ENCODE data around the gene RBM42. TPM values are rescaled to one million over a fixed set of nuclear protein-coding genes. Genes with fewer than 3 reads are reported as not detected.

RBM42 gene
- polyA plus RNA-seq, 1 donor, result 56.9 TPM

DNA sequence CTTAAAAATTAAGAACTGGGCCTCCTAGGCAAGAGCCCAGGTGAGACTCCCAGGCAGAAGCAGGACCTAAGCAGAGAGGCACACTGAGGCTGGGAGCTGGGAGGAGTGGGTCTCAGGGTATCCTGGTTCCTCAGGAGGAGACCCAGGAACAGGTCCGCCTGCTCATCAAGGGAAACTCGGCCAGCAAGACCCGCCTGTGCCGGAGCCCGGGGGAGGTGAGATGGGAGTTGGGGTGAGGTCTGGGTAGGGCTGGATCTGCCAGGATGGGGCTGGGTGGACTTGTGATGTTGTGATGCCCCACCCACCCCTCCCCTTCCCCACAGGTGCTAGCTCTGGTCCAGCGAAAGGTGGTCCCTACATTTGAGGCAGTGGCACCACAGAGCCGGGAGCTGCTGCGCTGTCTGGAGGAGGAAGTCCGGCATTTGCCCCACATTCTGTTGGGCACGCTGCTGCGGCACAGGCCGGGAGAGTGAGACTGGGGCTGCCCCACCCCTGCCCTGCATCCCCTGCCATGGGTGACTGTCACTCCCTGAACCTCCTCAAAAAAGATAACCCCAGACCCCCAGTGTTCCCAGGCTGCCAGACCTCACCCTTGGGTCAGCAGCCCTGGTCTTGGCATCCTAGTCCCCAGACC is 9.4 kb upstream of the RBM42 start:
- peaks cover 31% of the 10 kb centered on the region for H3K36me3 ChIP-seq (ENCODE audit: control insufficient read depth, insufficient read depth, low read length)
- no CpG with 5 or more reads among the region's 12 CpGs for WGBS (ENCODE audit: insufficient coverage, low lambda C conversion rate)
- H3K27ac ChIP-seq (ENCODE audit: low read length), result no peak overlapping the region
- DNase-seq, result no peak
- no peaks in the 10 kb centered on the region for H3K4me1 ChIP-seq (ENCODE audit: control insufficient read depth, insufficient read depth, low read length)
- H3K27me3 ChIP-seq (ENCODE audit: control insufficient read depth, insufficient read depth, low read length), result no peaks in the 10 kb centered on the region
- H3K4me3 ChIP-seq (ENCODE audit: low read length), result no peak overlapping the region
- no peaks in the 10 kb centered on the region for H3K9me3 ChIP-seq (ENCODE audit: control insufficient read depth, low read depth, low read length)

DNA sequence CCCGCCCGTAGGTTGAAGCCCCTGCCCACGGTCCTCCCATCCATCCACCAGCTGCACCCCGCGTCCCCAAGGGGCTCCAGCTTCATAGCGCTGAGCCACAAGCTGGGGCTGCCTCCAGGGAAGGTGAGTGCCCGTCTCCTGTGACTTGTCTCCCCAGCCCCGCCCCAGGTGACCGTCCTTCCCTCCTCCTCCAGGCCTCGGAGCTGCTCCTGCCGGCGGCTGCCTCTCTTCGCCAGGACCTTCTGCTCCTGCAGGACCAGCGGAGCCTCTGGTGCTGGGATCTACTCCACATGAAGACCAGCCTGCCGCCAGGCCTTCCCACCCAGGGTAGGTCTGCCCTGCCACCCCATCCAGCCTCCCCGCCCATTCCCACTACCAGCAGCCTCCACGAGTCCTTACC is 8.8 kb upstream of the RBM42 start:
- Histone ChIP-seq H3K27ac (ENCODE audit: low read length) (no peak overlapping the region), H3K4me1 (ENCODE audit: control insufficient read depth, insufficient read depth, low read length) (no peaks in the 10 kb centered on the region), H3K4me3 (ENCODE audit: low read length) (no peak overlapping the region), H3K36me3 (ENCODE audit: control insufficient read depth, insufficient read depth, low read length) (peaks cover 31% of the 10 kb centered on the region), H3K9me3 (ENCODE audit: control insufficient read depth, low read depth, low read length) (no peaks in the 10 kb centered on the region), H3K27me3 (ENCODE audit: control insufficient read depth, insufficient read depth, low read length) (no peaks in the 10 kb centered on the region)
- no peak for DNase-seq
- no CpG with 5 or more reads among the region's 17 CpGs for WGBS (ENCODE audit: insufficient coverage, low lambda C conversion rate)

DNA sequence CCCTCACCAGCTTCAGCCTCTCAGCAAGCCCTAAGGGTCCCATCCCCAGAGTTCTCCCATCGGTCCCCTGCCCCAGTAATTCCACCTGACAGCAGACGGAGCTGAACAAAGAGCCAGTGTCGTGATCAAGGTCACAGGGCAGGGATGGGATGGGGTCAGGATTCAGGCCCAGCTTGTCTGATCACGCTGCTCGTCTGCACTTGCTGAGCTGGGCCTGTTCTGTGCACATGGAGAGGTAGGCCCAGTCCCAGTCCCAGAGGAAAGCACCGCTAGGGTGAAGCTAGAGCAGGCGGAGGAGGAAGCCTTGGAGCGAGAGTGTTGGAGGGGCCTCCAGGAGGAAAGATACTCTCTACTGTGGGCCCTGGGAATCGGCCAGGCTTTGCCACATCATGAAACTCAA is 7.1 kb upstream of the RBM42 start:
- Histone ChIP-seq H3K9me3 (ENCODE audit: control insufficient read depth, low read depth, low read length) (no peaks in the 10 kb centered on the region), H3K36me3 (ENCODE audit: control insufficient read depth, insufficient read depth, low read length) (peaks cover 24% of the 10 kb centered on the region), H3K4me3 (ENCODE audit: low read length) (no peak overlapping the region), H3K4me1 (ENCODE audit: control insufficient read depth, insufficient read depth, low read length) (no peaks in the 10 kb centered on the region), H3K27ac (ENCODE audit: low read length) (no peak overlapping the region), H3K27me3 (ENCODE audit: control insufficient read depth, insufficient read depth, low read length) (no peaks in the 10 kb centered on the region)
- WGBS (ENCODE audit: insufficient coverage, low lambda C conversion rate), result no CpG with 5 or more reads among the region's 9 CpGs
- no peak for DNase-seq

DNA sequence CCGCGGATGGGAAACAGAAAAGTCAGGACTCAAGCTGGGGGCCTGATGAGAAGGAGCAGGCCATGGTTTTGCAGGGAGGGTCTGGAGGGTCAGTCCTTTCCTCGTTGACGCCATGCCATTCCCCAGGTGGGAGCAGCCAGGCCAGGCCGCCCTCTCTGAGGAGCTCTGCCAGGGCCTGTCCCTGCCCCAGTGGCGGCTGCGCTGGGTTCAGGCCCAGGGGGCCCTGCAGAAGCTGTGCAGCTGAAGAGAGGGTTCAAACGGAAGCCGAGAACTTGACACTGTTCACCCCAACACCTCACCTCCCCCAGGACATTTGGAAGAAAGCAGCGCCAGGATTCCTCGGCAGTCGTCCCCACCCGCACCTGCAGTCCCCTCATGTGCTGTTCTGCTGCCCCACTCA is 6.1 kb upstream of the RBM42 start:
- peaks cover 18% of the 10 kb centered on the region for H3K36me3 ChIP-seq (ENCODE audit: control insufficient read depth, insufficient read depth, low read length)
- no peaks in the 10 kb centered on the region for H3K4me1 ChIP-seq (ENCODE audit: control insufficient read depth, insufficient read depth, low read length)
- H3K27me3 ChIP-seq (ENCODE audit: control insufficient read depth, insufficient read depth, low read length), result no peaks in the 10 kb centered on the region
- no peak for DNase-seq
- no peak overlapping the region for H3K4me3 ChIP-seq (ENCODE audit: low read length)
- WGBS (ENCODE audit: insufficient coverage, low lambda C conversion rate), result no CpG with 5 or more reads among the region's 13 CpGs
- H3K9me3 ChIP-seq (ENCODE audit: control insufficient read depth, low read depth, low read length), result no peaks in the 10 kb centered on the region
- no peak overlapping the region for H3K27ac ChIP-seq (ENCODE audit: low read length)

DNA sequence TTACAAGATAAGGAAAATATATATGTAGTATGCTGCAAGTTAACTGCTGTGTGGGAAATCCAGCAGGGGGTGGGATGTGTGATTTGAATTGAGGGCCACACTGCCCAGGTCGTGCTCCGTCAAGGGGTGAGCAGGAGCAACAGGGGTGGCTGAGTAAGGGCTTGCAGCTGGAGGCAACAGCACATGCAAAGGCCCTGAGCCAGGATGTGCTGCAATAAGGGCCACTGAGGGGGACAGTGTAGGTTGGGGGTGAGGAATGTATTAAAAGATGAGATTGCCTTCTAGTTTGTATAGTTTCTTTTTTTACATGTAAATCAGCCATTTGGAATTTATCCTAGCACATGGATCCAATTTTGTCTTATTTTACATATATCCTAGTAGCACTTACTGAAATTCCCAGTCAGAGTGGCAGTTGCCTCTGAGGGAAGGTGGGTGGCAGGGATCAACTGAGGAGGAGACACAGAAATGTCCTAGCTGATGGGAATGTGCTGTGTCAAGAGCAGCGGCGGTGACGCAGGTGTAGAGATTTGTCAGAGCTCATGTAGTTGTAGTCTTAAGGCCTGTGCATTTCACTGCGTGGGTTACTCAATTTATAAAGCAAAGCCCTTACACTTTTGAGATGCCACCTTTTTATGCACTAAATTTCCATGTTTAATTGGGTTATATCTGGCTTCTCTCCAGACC is 5.4 kb upstream of the RBM42 start:
- Histone ChIP-seq H3K27me3 (ENCODE audit: control insufficient read depth, insufficient read depth, low read length) (no peaks in the 10 kb centered on the region), H3K9me3 (ENCODE audit: control insufficient read depth, low read depth, low read length) (no peaks in the 10 kb centered on the region), H3K4me3 (ENCODE audit: low read length) (no peak overlapping the region), H3K36me3 (ENCODE audit: control insufficient read depth, insufficient read depth, low read length) (peaks cover 13% of the 10 kb centered on the region), H3K4me1 (ENCODE audit: control insufficient read depth, insufficient read depth, low read length) (no peaks in the 10 kb centered on the region), H3K27ac (ENCODE audit: low read length) (no peak overlapping the region)
- WGBS (ENCODE audit: insufficient coverage, low lambda C conversion rate), result no CpG with 5 or more reads among the region's 6 CpGs
- no peak for DNase-seq

DNA sequence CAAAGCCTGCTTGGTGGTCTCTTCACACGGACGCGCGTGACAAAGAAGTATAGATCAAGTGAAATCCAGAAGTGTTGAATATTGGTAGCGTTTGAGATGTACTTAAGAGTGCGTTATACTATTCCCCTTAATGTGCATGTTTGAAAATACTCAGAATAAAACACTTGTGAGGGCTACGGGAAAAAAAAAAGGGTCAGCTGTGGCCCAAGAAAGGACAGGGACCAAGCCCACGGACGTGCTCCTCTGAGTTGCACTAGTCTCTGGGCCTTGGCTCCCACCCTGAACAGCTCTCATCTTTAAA is 622 bp upstream of the RBM42 start:
- no peak for DNase-seq
- H3K9me3 ChIP-seq (ENCODE audit: control insufficient read depth, low read depth, low read length), result no peaks in the 10 kb centered on the region
- peaks cover 27% of the 10 kb centered on the region for H3K36me3 ChIP-seq (ENCODE audit: control insufficient read depth, insufficient read depth, low read length)
- H3K4me3 ChIP-seq (ENCODE audit: low read length), result peak overlapping the region; percentile 85
- peaks cover 6% of the 10 kb centered on the region for H3K4me1 ChIP-seq (ENCODE audit: control insufficient read depth, insufficient read depth, low read length)
- H3K27me3 ChIP-seq (ENCODE audit: control insufficient read depth, insufficient read depth, low read length), result no peaks in the 10 kb centered on the region
- H3K27ac ChIP-seq (ENCODE audit: low read length), result peak overlapping the region; percentile 85
- WGBS (ENCODE audit: insufficient coverage, low lambda C conversion rate), result no CpG with 5 or more reads among the region's 9 CpGs

DNA sequence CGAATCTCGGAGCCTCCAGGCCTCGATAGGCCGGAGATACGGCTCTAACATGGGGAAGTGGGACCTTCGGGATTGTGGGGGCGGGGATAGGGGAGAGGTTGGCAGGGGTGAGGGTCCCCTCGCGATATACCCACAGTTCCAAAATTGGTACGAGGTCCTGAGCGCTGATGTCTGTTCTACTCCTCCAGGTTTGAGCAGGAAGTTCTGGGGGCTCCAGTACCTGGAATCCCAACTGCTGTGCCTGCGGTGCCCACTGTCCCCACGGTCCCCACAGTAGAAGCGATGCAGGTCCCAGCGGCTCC is 447 bp downstream of the RBM42 start:
- Histone ChIP-seq H3K27ac (ENCODE audit: low read length) (peak overlapping the region; percentile 85), H3K4me1 (ENCODE audit: control insufficient read depth, insufficient read depth, low read length) (peaks cover 6% of the 10 kb centered on the region), H3K9me3 (ENCODE audit: control insufficient read depth, low read depth, low read length) (no peaks in the 10 kb centered on the region), H3K27me3 (ENCODE audit: control insufficient read depth, insufficient read depth, low read length) (no peaks in the 10 kb centered on the region), H3K36me3 (ENCODE audit: control insufficient read depth, insufficient read depth, low read length) (peaks cover 37% of the 10 kb centered on the region), H3K4me3 (ENCODE audit: low read length) (peak overlapping the region; percentile 85)
- no peak for DNase-seq
- WGBS (ENCODE audit: insufficient coverage, low lambda C conversion rate), result no CpG with 5 or more reads among the region's 15 CpGs

DNA sequence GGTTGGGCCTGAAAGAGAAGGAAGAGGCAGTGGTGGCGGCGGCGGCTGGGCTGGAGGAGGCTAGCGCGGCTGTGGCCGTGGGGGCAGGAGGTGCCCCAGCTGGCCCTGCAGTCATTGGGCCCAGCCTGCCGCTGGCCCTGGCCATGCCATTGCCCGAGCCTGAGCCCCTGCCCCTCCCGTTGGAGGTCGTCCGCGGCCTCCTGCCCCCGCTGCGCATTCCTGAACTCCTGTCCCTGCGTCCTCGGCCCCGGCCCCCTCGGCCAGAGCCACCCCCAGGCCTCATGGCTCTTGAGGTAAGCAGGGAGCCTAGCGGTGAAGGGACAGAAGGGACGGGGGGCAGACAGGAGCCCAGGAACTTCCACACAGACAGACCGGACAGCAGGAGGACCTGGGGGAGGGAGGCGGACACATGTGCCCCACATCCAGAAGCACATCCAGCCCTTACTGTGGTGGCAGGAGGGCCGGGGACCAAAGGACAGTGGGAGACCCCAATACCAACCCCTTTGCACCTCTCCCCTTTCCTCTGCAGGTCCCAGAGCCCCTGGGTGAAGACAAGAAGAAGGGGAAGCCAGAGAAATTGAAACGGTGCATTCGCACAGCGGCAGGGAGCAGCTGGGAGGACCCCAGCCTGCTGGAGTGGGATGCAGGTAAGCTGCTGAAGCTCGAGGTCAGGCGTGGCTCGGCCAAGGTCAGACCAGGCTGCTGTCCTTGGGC is 5.0 kb downstream of the RBM42 start:
- WGBS (ENCODE audit: insufficient coverage, low lambda C conversion rate), result no CpG with 5 or more reads among the region's 29 CpGs
- H3K27ac ChIP-seq (ENCODE audit: low read length), result no peak overlapping the region
- no peaks in the 10 kb centered on the region for H3K27me3 ChIP-seq (ENCODE audit: control insufficient read depth, insufficient read depth, low read length)
- no peak for DNase-seq
- no peaks in the 10 kb centered on the region for H3K9me3 ChIP-seq (ENCODE audit: control insufficient read depth, low read depth, low read length)
- H3K4me3 ChIP-seq (ENCODE audit: low read length), result no peak overlapping the region
- peaks cover 6% of the 10 kb centered on the region for H3K4me1 ChIP-seq (ENCODE audit: control insufficient read depth, insufficient read depth, low read length)
- peaks cover 70% of the 10 kb centered on the region for H3K36me3 ChIP-seq (ENCODE audit: control insufficient read depth, insufficient read depth, low read length)

DNA sequence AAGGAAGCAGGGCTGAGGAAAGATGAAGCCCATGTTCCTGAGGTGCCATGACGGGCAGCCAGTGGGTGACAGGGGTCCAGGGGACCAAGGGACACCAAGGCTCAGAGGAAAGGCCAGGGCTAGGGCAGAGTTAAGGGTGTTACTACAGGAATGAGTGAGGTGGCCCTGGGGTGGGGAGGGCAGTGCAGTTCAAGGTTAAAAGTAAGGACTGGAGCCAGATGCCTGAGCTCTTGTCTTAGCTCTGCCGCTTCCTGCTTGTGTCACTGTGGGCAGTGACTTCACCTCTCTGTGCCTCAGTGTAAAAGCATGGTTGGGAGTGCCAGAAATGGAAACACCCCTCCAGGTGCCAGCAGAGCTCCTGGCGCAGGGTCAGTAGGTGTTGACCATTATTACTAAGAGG is 7.8 kb downstream of the RBM42 start:
- WGBS (ENCODE audit: insufficient coverage, low lambda C conversion rate), result no CpG with 5 or more reads among the region's 3 CpGs

DNA sequence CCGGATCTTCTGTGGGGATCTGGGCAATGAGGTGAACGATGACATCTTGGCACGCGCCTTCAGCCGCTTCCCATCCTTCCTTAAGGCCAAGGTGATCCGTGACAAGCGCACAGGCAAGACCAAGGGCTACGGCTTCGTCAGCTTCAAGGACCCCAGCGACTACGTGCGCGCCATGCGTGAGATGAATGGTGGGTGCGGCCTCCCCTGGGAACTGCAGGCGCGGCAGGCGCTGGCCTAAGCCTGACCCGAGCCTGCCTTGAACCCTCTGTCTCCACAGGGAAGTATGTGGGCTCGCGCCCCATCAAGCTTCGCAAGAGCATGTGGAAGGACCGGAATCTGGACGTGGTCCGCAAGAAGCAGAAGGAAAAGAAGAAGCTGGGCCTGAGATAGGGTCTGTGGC is 8.3 kb downstream of the RBM42 start:
- peaks cover 4% of the 10 kb centered on the region for H3K27me3 ChIP-seq (ENCODE audit: control insufficient read depth, insufficient read depth, low read length)
- H3K4me3 ChIP-seq (ENCODE audit: low read length), result no peak overlapping the region
- no peak overlapping the region for H3K27ac ChIP-seq (ENCODE audit: low read length)
- WGBS (ENCODE audit: insufficient coverage, low lambda C conversion rate), result no CpG with 5 or more reads among the region's 25 CpGs
- H3K36me3 ChIP-seq (ENCODE audit: control insufficient read depth, insufficient read depth, low read length), result peaks cover 54% of the 10 kb centered on the region
- peaks cover 8% of the 10 kb centered on the region for H3K4me1 ChIP-seq (ENCODE audit: control insufficient read depth, insufficient read depth, low read length)
- no peak for DNase-seq
- no peaks in the 10 kb centered on the region for H3K9me3 ChIP-seq (ENCODE audit: control insufficient read depth, low read depth, low read length)

More for the DNA sequence above, 7.8 kb downstream of the RBM42 start:
- Histone ChIP-seq H3K4me3 (ENCODE audit: low read length) (no peak overlapping the region), H3K4me1 (ENCODE audit: control insufficient read depth, insufficient read depth, low read length) (peaks cover 3% of the 10 kb centered on the region), H3K9me3 (ENCODE audit: control insufficient read depth, low read depth, low read length) (no peaks in the 10 kb centered on the region), H3K27ac (ENCODE audit: low read length) (no peak overlapping the region), H3K27me3 (ENCODE audit: control insufficient read depth, insufficient read depth, low read length) (no peaks in the 10 kb centered on the region), H3K36me3 (ENCODE audit: control insufficient read depth, insufficient read depth, low read length) (peaks cover 57% of the 10 kb centered on the region)
- no peak for DNase-seq

DNA sequence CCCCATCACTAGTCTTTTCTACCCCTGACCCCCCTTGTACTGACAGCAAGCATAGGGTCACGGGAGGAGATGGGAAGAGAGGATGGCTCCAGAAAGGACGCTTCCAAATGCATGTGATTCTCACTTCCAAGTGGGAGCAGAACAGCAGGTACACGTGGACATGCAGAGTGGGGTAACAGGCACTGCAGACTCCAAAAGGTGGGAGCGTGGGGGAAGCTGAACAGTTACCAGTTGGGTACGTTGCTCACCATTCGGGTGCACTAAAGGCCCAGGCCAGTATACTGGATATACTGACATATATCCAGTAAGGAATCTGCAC is 10.4 kb downstream of the RBM42 start:
- Histone ChIP-seq H3K27me3 (ENCODE audit: control insufficient read depth, insufficient read depth, low read length) (peaks cover 7% of the 10 kb centered on the region), H3K27ac (ENCODE audit: low read length) (no peak overlapping the region), H3K36me3 (ENCODE audit: control insufficient read depth, insufficient read depth, low read length) (peaks cover 33% of the 10 kb centered on the region), H3K4me3 (ENCODE audit: low read length) (no peak overlapping the region), H3K9me3 (ENCODE audit: control insufficient read depth, low read depth, low read length) (no peaks in the 10 kb centered on the region), H3K4me1 (ENCODE audit: control insufficient read depth, insufficient read depth, low read length) (peaks cover 17% of the 10 kb centered on the region)
- WGBS (ENCODE audit: insufficient coverage, low lambda C conversion rate), result 60% methylated on average over 1 of the region's 6 CpGs
- DNase-seq, result no peak
